H9 (cell line): ENCODE data around the gene CST6. TPM values are rescaled to one million over a fixed set of nuclear protein-coding genes. Genes with fewer than 3 reads are reported as not detected.

ENCODE experiments used
- DNase-seq: peaks from one replicate; pipeline ENCODE4 v3.0.0-alpha.2; 2017
- H2AFZ ChIP-seq: one replicate; pipeline ENCODE4 v1.6.1; 2013; ENCODE audit warnings: mild to moderate bottlenecking, low read length, control low read depth, moderate library complexity
- H2AK5ac ChIP-seq: 2 replicates; pipeline ENCODE4 v1.6.1; 2013; ENCODE audit warnings: low read length, control low read depth, mixed read lengths; ENCODE audit not compliant: insufficient read length
- H2BK120ac ChIP-seq: one replicate; pipeline ENCODE4 v1.6.1; 2013; ENCODE audit warnings: low read depth, mild to moderate bottlenecking, low read length, control low read depth, inconsistent platforms; ENCODE audit not compliant: poor library complexity, severe bottlenecking
- H2BK12ac ChIP-seq: 2 replicates; pipeline ENCODE4 v1.6.1; 2013; ENCODE audit warnings: low read length, control low read depth, mixed read lengths, low read depth; ENCODE audit not compliant: insufficient read length
- H2BK15ac ChIP-seq: 2 replicates; pipeline ENCODE4 v1.6.1; 2013; ENCODE audit warnings: low read depth, low read length, control low read depth
- H2BK20ac ChIP-seq: one replicate; pipeline ENCODE4 v1.6.1; 2013; ENCODE audit warnings: low read depth, mild to moderate bottlenecking, low read length, control low read depth, inconsistent platforms; ENCODE audit not compliant: poor library complexity, severe bottlenecking
- H2BK5ac ChIP-seq: 2 replicates; pipeline ENCODE4 v1.6.1; 2013; ENCODE audit warnings: low read length, control low read depth, mixed read lengths; ENCODE audit not compliant: insufficient read length
- H3K14ac ChIP-seq: 2 replicates; pipeline ENCODE4 v1.6.1; 2013; ENCODE audit warnings: low read length, control low read depth; ENCODE audit not compliant: insufficient read depth
- H3K18ac ChIP-seq: 2 replicates; pipeline ENCODE4 v1.6.1; 2013; ENCODE audit warnings: low read depth, mild to moderate bottlenecking, mixed read lengths, low read length, control low read depth; ENCODE audit not compliant: insufficient read length
- H3K23ac ChIP-seq: 2 replicates; pipeline ENCODE4 v1.6.1; 2013; ENCODE audit warnings: low read length, control low read depth, mixed read lengths, low read depth; ENCODE audit not compliant: insufficient read length
- H3K23me2 ChIP-seq: 2 replicates; pipeline ENCODE4 v1.6.1; 2013; ENCODE audit warnings: low read depth, mild to moderate bottlenecking, mixed read lengths, low read length, control low read depth; ENCODE audit not compliant: insufficient read length, poor library complexity, severe bottlenecking
- H3K27ac ChIP-seq: 2 replicates; pipeline ENCODE4 v1.5.1; 2013; ENCODE audit warnings: low read length, control low read depth, mixed read lengths, low read depth; ENCODE audit not compliant: insufficient read length
- H3K27me3 ChIP-seq: 2 replicates; pipeline ENCODE4 v1.6.1; 2013; ENCODE audit warnings: low read length, control low read depth, inconsistent platforms; ENCODE audit not compliant: insufficient read depth
- H3K4ac ChIP-seq: 2 replicates; pipeline ENCODE4 v1.6.1; 2013; ENCODE audit warnings: low read depth, mild to moderate bottlenecking, control low read depth, inconsistent platforms, low read length, moderate library complexity
- H3K4me1 ChIP-seq: 2 replicates; pipeline ENCODE4 v1.6.1; 2013; ENCODE audit warnings: low read length, control low read depth, inconsistent platforms; ENCODE audit not compliant: insufficient read depth
- H3K4me2 ChIP-seq: 2 replicates; pipeline ENCODE4 v1.6.1; 2013; ENCODE audit warnings: low read length, control low read depth, mixed read lengths; ENCODE audit not compliant: insufficient read length, insufficient read depth
- H3K56ac ChIP-seq: 2 replicates; pipeline ENCODE4 v1.6.1; 2013; ENCODE audit warnings: low read depth, mild to moderate bottlenecking, mixed read lengths, low read length, control low read depth; ENCODE audit not compliant: insufficient read length
- H3K79me1 ChIP-seq: 2 replicates; pipeline ENCODE4 v1.6.1; 2013; ENCODE audit warnings: low read depth, mild to moderate bottlenecking, moderate library complexity, low read length, control low read depth, inconsistent platforms; ENCODE audit not compliant: insufficient read depth, poor library complexity, severe bottlenecking
- H3K79me2 ChIP-seq: 2 replicates; pipeline ENCODE4 v1.6.1; 2013; ENCODE audit warnings: low read length, control low read depth, inconsistent platforms; ENCODE audit not compliant: insufficient read depth
- H3K9ac ChIP-seq: 2 replicates; pipeline ENCODE4 v1.6.1; 2013; ENCODE audit warnings: low read length, control low read depth, mixed read lengths; ENCODE audit not compliant: insufficient read length; ENCODE audit errors: extremely low read depth
- H3K9me3 ChIP-seq: one replicate; pipeline ENCODE4 v1.6.1; 2013; ENCODE audit warnings: low read depth, low read length, inconsistent platforms; ENCODE audit not compliant: control insufficient read depth
- H3T11ph ChIP-seq: one replicate; pipeline ENCODE4 v1.6.1; 2013; ENCODE audit warnings: mild to moderate bottlenecking, low read length, control low read depth, inconsistent platforms
- H4K20me1 ChIP-seq: one replicate; pipeline ENCODE4 v1.6.1; 2013; ENCODE audit not compliant: control insufficient read depth, insufficient read length, insufficient read depth
- H4K5ac ChIP-seq: 2 replicates; pipeline ENCODE4 v1.6.1; 2013; ENCODE audit warnings: low read depth, mild to moderate bottlenecking, mixed read lengths, low read length, control low read depth; ENCODE audit not compliant: insufficient read length
- H4K8ac ChIP-seq: replicated peaks from 2 replicates; pipeline ENCODE4 v1.6.1; 2013; ENCODE audit warnings: low read length, control low read depth, mixed read lengths, low read depth; ENCODE audit not compliant: insufficient read length
- H4K91ac ChIP-seq: 2 replicates; pipeline ENCODE4 v1.6.1; 2013; ENCODE audit warnings: low read depth, mild to moderate bottlenecking, moderate library complexity, mixed read lengths, low read length, control low read depth; ENCODE audit not compliant: insufficient read length
- H3K27ac Mint-ChIP-seq, 3 experiments: 2 replicates in 2 of 3; 3 replicates in 1 of 3; pipeline ENCODE4 v1.8.0; 2020 to 2021; ENCODE audit warnings: mixed read lengths in 3 of 3, mild to moderate bottlenecking in 1 of 3, moderate library complexity in 1 of 3
- H3K27me3 Mint-ChIP-seq: 2 replicates; pipeline ENCODE4 v1.8.0; 2021; ENCODE audit warnings: low read depth, mild to moderate bottlenecking, moderate library complexity, mixed read lengths
- H3K36me3 Mint-ChIP-seq, 3 experiments: 2 replicates in 2 of 3; 3 replicates in 1 of 3; pipeline ENCODE4 v1.8.0; 2020 to 2021; ENCODE audit warnings: low read depth in 3 of 3, mixed read lengths in 3 of 3; ENCODE audit not compliant: insufficient read depth in 1 of 3
- H3K4me1 Mint-ChIP-seq, 2 experiments: 2 replicates each; pipeline ENCODE4 v1.8.0; 2020; ENCODE audit warnings: mixed read lengths in 2 of 2
- H3K4me3 Mint-ChIP-seq, 2 experiments: 2 replicates in 1 of 2; 3 replicates in 1 of 2; pipeline ENCODE4 v1.8.0; 2020 to 2021; ENCODE audit warnings: mild to moderate bottlenecking in 2 of 2, mixed read lengths in 2 of 2, moderate library complexity in 1 of 2
- H3K9me3 Mint-ChIP-seq, 2 experiments: 2 replicates in 1 of 2; 3 replicates in 1 of 2; pipeline ENCODE4 v1.8.0; 2020; ENCODE audit warnings: mild to moderate bottlenecking in 2 of 2, mixed read lengths in 2 of 2, moderate library complexity in 1 of 2
- CTCF ChIP-seq: fragments of 200-600 bp; sonication (generic); conservative IDR thresholded peaks from 3 replicates; pipeline ENCODE4 v1.8.0; 2021; ENCODE audit warnings: antibody characterized with exemption, mild to moderate bottlenecking
- WGBS: extraction: QIAGEN DNeasy Blood & Tissue Kit; methylation state at CpG from one replicate; pipeline ENCODE4 v1.1.7; 2013; ENCODE audit warnings: missing lambda C conversion rate, low lambda C conversion rate, mixed read lengths; ENCODE audit not compliant: insufficient read length; ENCODE audit errors: extremely low coverage; 5-methylcytosine and 5-hydroxymethylcytosine counted together
- total RNA-seq: library from RNA; stranded (reverse); gene quantifications from 2 replicates; pipeline ENCODE4 v1.2.1, GENCODE V29; 2021

CST6 gene
- total RNA-seq, 1 experiment from 2014 or later: not detected

DNA sequence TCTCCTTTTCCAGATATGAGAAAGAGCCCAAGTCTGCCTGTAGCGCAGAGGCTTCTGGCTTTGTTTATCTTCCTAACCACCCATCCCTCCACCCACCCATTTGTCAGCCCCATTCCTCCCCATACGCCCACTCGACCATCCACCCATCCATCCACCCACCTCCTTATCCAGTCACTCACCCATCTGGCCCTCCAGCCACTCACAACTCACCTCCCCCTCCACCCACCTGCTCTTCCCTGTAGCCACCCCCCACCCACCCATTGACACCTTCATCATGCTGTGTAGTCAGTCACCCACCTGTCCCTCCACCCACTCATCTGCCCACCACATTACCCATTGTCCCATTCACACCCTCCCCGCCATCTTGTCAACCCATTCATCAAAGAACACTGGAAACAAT is 5.5 kb downstream of the CST6 start:
- H4K5ac ChIP-seq: no peak overlapping the region
- no peak overlapping the region for H3K4me3 Mint-ChIP-seq
- H3K27ac Mint-ChIP-seq: no peak overlapping the region
- H2BK5ac ChIP-seq: no peak overlapping the region
- no peaks in the 10 kb centered on the region for H3K27me3 ChIP-seq
- H3K9ac ChIP-seq: no peak overlapping the region
- H3K9me3 ChIP-seq: no peaks in the 10 kb centered on the region
- H3K14ac ChIP-seq: no peak overlapping the region
- DNase-seq: no peak
- H3K27ac ChIP-seq: no peak overlapping the region
- H3K4me1 Mint-ChIP-seq: peaks cover 0 to 2% of the 10 kb centered on the region in 2 experiments; a peak in 1 of 4 replicates
- peaks cover 14% of the 10 kb centered on the region for H3K27me3 Mint-ChIP-seq
- no peak overlapping the region for H2AK5ac ChIP-seq
- no peak overlapping the region for H2AFZ ChIP-seq
- no peak overlapping the region for H4K91ac ChIP-seq
- H3K56ac ChIP-seq: no peak overlapping the region
- H4K8ac ChIP-seq: no peak overlapping the region
- no peaks in the 10 kb centered on the region for H3K79me2 ChIP-seq
- no peak overlapping the region for H2BK20ac ChIP-seq
- no peak overlapping the region for H2BK15ac ChIP-seq
- no CpG with 5 or more reads among the region's 4 CpGs for WGBS
- no peak for TF ChIP-seq CTCF
- no peak overlapping the region for H2BK120ac ChIP-seq
- H3K18ac ChIP-seq: no peak overlapping the region
- no peaks in the 10 kb centered on the region for H3K4me1 ChIP-seq
- no peaks in the 10 kb centered on the region for H3K79me1 ChIP-seq
- H4K20me1 ChIP-seq: no peaks in the 10 kb centered on the region
- H3K23me2 ChIP-seq: peaks cover 3% of the 10 kb centered on the region
- H3T11ph ChIP-seq: no peak overlapping the region
- H3K23ac ChIP-seq: no peak overlapping the region
- no peaks in the 10 kb centered on the region; a peak in 1 of 7 replicates for H3K36me3 Mint-ChIP-seq
- no peak overlapping the region for H2BK12ac ChIP-seq
- no peaks in the 10 kb centered on the region for H3K9me3 Mint-ChIP-seq
- H3K4ac ChIP-seq: no peak overlapping the region
- H3K4me2 ChIP-seq: no peak overlapping the region
